Sigmoid colon (tissue), 4 donors: ENCODE data around the gene GATA2.

Experiments
- CTCF ChIP-seq, 4 experiments: fragments of 450-650 bp in 3 of 4; fragments of 200-600 bp in 1 of 4; IDR thresholded peaks; one replicate each; pipeline ENCODE4 v1.5.1; 2016 to 2019; ENCODE audit warnings: antibody characterized with exemption in 4 of 4, mild to moderate bottlenecking in 3 of 4, moderate library complexity in 2 of 4
- EP300 ChIP-seq, 4 donors: sonication (generic); formaldehyde crosslinking; IDR thresholded peaks; one replicate each; pipeline ENCODE4 v1.6.1; 2017; ENCODE audit warnings: antibody characterized with exemption in 4 of 4
- POLR2A ChIP-seq, 2 donors: fragments of 450-650 bp; IDR thresholded peaks; one replicate each; pipeline ENCODE4 v1.6.1; 2016; ENCODE audit warnings: antibody characterized with exemption in 2 of 2, mild to moderate bottlenecking in 2 of 2, moderate library complexity in 2 of 2
- POLR2AphosphoS5 ChIP-seq, 4 donors: sonication (generic); formaldehyde crosslinking; IDR thresholded peaks; one replicate each; pipeline ENCODE4 v1.6.1; 2017; ENCODE audit warnings: antibody characterized with exemption in 4 of 4

GRCh38 chr3:128518587-128519490 lies 25.8 kb upstream of the GATA2 start:
- TF ChIP-seq POLR2A (IDR thresholded peaks at IDR 0.05), result no peak
- no peak for TF ChIP-seq CTCF (IDR thresholded peaks at IDR 0.05)
- TF ChIP-seq POLR2AphosphoS5 (IDR thresholded peaks at IDR 0.05), result no peak
- no peak for TF ChIP-seq EP300 (IDR thresholded peaks at IDR 0.05)
